Hematopoietic multipotent progenitor cell (in vitro differentiated cells): Measurements from ENCODE around the gene JKAMP. TPM values are rescaled to one million over a fixed set of nuclear protein-coding genes. Genes with fewer than 3 reads are reported as not detected.

ENCODE experiments used
- DNase-seq, 3 donors: peaks; one replicate each; pipeline ENCODE4 v3.0.0-alpha.2; 2011 to 2015; ENCODE audit warnings: low read depth in 2 of 3, low spot score in 2 of 3
- total RNA-seq: library from RNA; depleted of rRNA; stranded (reverse); fragments of >200 nt; gene quantifications from one replicate; pipeline ENCODE4 v1.2.3, GENCODE V29; 2012

The JKAMP gene
- total RNA-seq, 1 donor, result 56.8 TPM

GRCh38 chr14:59480166-59480565 is 4.2 kb upstream of the JKAMP start:
- DNase-seq, result no peak

- DNase-seq, result no peak
These were observed 2.9 kb upstream of the JKAMP start for GRCh38 chr14:59481407-59481806.

DNA sequence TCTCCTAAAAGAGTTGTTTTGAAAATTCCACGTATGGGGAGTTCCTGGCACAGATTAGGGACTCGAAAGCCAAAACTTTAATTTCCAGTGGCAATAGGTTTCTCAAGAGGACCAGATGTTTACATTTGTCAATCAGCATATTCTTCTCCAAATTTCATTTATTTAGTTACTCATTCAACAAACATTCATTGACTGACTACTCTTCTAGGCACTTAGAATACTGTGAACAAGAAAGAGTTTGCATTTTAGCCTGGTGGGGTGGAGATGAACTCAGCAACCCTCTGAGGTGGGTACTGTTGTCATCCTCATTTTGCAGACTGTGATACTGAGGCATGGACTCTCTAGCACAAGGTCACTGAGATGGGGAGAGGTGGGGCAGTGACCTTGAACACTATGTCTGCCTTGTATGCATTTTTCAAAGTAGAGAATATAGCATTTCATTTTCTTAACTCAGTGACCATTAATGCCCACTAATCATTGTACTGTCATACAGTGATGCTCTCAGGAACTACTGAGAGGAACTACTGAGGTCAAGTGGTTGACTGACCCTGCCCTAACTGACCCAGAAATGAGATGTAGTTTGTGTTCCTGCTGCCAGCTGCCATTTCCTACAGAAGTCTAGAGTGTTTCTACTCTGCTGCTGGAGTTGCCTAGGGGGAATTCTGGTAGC is 2.3 kb upstream of the JKAMP start:
- DNase-seq, result no peak

DNA sequence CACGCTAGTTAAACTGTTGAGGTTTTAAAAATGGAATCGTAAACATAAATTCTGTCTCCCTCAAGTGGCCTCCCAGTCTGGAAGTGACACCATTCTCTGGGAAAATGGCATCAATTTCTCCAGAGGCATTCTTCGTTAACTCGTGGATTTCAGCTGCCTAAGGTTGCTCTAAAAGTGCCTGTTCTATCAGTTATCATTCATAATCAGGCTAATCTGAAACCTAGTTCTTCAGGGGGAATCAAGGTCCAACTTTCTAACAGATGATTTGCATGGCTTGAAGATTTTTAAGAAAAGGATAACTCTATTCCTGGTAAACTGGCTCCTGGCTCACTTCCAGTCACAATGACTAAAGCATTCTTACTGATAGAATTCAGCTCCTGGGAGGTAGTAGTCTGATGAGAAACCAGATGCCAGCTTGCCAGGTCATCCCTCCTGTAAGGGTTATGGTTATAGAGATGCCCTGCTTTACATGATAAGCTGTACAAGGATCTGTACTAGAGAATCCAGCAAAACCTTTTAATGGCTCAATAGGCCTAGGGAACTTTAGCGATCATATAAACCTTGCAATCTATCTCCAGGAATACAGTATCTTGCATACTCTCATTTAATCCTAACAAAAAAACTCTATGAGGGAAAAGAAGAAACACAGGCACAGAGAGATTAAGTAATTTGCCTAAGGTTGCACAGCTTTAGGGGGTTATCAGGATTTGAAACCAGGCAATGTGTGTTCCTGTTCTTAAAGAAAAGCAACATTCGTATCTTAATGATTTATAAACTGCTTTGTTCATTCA is 1.6 kb upstream of the JKAMP start:
- DNase-seq, result peak in 2 of 3 donors; percentile 17 to 21

GRCh38 chr14:59483363-59483762 is 954 bp upstream of the JKAMP start:
- no peak for DNase-seq

- DNase-seq, result peak in 2 of 3 donors; percentile 56 to 79
These were observed 390 bp downstream of the JKAMP start for GRCh38 chr14:59484639-59485175.

- peak in 1 of 3 donors; percentile 8 for DNase-seq
These were observed 6.4 kb downstream of the JKAMP start for GRCh38 chr14:59490756-59491155.

DNA sequence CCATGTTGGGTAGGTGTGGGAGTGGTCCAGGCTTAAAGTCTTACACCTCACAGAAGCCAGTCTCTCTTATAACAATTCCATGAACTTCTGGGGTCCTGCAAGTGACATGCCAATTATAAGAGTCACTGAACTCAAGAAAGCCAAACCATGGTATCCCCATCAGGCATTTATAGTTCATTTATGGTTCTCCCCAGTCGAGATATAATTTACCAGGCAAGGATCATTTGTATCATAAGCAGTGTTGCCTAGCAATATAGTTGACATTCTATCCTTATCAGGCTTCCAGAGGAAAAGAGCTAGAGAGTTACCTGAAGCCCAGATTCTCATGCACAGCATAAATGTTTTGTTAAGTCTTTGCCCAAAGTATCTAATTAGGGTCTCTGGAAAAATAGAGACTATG is 8.1 kb downstream of the JKAMP start:
- no peak for DNase-seq

GRCh38 chr14:59500732-59501131 is 16.4 kb downstream of the JKAMP start:
- no peak for DNase-seq

GRCh38 chr14:59503256-59503655 is 18.9 kb downstream of the JKAMP start:
- DNase-seq, result no peak

DNA sequence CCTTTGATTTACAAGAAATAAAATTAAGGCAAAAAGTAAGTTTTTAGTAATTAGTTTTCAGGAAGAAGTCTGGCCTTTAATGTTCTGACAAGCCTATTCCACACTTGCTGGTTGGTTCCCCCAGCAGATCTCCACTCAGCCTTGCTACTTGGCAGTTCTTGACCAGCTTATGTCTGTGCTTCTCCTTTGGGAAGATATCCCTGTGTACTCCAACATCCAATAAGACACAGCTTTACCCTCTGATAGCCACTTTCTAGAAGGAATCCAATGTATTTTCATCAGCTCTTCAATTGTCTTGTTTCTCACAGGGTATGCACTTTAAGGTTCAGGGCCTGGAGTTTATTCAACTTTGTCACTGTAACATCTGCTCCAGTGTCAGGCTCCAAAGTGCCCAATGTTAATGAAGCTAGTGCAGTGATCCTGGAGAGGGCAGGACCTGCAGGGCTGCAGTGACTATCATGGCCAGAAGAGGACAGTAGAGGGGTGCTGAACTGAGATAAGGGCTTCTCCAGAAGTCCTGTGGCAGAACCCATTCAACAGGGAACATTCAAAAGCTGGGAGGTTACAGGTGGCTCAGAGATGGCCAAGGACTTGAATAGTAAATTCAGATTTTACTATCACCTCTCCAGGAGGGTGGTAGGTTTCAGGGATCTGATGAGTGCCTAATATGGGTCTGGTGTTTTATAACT is 22.9 kb downstream of the JKAMP start:
- peak in 2 of 3 donors; percentile 77 to 82 for DNase-seq

GRCh38 chr14:59507752-59508103 is 23.4 kb downstream of the JKAMP start:
- no peak for DNase-seq

DNA sequence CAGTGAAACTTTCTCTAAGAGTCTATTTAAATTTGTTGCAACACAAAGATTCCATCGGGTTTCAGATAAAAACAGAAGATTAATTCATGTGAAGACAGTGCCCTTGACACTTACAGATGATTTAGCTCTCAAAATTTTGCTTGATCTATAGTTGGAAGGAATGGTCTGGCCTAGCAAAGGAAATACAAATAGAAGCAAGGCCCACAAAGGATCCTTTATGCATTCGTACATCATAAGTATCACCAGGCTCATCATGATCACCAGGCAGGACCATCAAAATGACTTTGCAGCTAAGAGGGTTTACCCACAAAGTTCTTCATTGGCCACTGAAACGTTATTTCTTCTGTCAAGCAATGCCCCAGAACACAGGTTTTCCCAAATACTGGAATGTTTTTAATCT is 24.8 kb downstream of the JKAMP start:
- no peak for DNase-seq

DNA sequence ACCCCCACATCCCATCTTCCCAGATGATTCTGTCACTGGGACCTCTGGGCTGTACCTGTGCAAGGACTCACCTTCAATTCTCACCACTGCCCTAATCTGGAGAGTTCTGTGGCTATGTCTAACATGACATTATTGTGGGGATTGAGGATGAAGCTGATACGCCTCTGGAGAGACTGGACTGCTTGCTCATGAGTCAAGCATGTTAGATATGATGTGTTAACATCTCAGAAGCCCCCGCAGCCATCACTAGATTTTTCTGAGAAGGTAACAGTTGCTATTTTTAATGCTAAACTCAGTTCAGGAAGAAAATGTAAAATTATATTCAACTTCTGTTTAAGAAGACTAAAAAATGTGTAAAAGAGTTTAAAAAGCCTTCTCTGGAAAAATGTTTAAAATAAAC is 25.7 kb downstream of the JKAMP start:
- DNase-seq, result no peak

DNA sequence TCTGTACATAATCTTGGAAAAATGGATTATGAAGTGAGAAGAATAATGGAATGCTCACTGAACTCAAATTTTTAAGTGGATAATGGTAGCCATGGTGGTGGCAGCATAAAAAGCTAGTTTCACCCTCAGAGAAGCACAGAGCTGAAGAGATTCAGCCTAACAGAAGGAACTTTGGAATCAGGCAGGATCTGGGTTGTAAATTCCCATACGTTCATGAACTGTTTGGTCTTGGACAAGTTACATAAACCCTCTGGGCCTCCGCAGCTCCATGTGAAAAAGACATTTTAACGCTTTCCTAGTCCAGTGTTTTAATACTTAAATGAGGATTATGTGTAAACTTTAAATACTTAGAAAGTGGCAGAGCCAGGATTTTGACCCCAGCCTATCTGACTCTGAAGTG is 26.6 kb downstream of the JKAMP start:
- no peak for DNase-seq

DNA sequence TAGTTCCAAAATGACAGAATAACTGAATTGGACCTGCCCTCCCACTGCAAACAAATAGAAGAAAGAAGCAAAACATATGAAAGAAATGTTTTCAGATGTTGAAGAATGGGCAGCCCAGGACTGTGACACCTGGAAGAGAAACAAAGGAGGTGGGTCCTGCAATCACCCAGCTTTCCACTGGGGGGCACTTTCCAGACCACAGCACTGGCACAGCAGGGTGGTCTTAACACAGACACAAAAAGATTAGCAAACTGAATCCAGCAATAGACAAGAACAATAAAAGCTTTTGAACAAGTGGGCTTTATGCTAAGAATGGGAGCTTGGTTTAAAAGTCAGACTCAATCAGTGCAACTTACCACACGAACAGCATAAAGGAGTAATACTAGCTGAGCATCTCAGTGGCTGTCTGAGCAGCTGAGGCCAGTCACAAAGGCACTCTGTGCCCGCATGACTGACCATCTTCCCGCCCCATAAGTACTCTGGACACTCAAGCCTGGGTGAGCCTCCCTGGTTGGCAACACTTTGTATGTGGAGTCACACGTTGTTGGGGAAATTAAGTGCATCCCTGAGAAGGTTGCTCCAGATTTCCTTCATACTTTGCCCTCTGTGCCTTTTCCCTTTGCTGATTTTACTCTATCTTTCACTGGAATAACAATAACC is 27.7 kb downstream of the JKAMP start:
- DNase-seq, result peak in 2 of 3 donors; percentile 47 to 72

- DNase-seq, result no peak
These were observed 35.9 kb downstream of the JKAMP start for GRCh38 chr14:59520224-59520623.

- no peak for DNase-seq
These were observed 44.9 kb downstream of the JKAMP start for GRCh38 chr14:59529189-59529588.

DNA sequence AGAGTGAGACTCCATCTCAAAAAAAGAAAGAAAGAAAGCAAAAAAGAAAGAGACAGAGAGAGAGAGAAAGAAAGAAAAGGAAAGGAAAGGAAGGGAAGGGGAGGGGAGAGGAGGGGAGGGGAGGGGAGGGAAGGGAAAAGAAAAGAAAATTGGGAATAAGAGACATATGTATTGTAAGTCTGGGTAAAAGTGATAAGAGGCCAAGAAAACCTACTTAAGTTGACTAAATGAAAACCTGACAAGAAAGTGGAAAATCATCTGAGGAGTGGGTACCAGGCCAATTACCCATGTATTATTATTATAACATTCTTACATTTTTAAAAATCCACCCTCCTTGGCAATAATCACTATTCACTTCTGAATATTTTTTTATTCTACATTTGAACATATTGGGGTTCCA is 46.0 kb downstream of the JKAMP start:
- DNase-seq, result no peak

- DNase-seq, result no peak
These were observed 48.1 kb downstream of the JKAMP start for GRCh38 chr14:59532419-59532818.
